ENCODE measurements around the gene AAGAB.
"Not testable (repeated sequence)": the region's sequence is repeated elsewhere in the genome, so short reads cannot be mapped to it uniquely, and the experiment has no call there.

The AAGAB gene

GRCh38 chr15:67254238-67255175, at the start of gene AAGAB, which contains the start of gene IQCH:
Gene AAGAB, minus strand, starts transcription at chr15:67254661. Its CDS starts 30 bp downstream, at chr15:67254631.
Gene IQCH, plus strand, starts transcription at chr15:67254786. Its CDS starts 111 bp downstream, at chr15:67254897.
- DNase-seq (ENCODE audit: low spot score): peak; percentile 91

- no peak for DNase-seq (ENCODE audit: low spot score)
Measured at GRCh38 chr15:67303490-67304363, 49.3 kb upstream of the AAGAB start.

- DNase-seq (ENCODE audit: low spot score): no peak
Measured at GRCh38 chr15:67300266-67301025, 46.0 kb upstream of the AAGAB start.

- no peak for DNase-seq (ENCODE audit: low spot score)
Measured at GRCh38 chr15:67296684-67297083, 42.2 kb upstream of the AAGAB start.

- no peak for DNase-seq (ENCODE audit: low spot score)
Measured at GRCh38 chr15:67296188-67296587, 41.7 kb upstream of the AAGAB start.

GRCh38 chr15:67290319-67290718, 35.9 kb upstream of the AAGAB start:
- DNase-seq (ENCODE audit: low spot score): no peak

- DNase-seq (ENCODE audit: low spot score): not testable (repeated sequence)
Measured at GRCh38 chr15:67286400-67286799, 31.9 kb upstream of the AAGAB start.

GRCh38 chr15:67285625-67286024, 31.2 kb upstream of the AAGAB start:
- not testable (repeated sequence) for DNase-seq (ENCODE audit: low spot score)

- DNase-seq (ENCODE audit: low spot score): no peak
Measured at GRCh38 chr15:67281714-67282113, 27.3 kb upstream of the AAGAB start.

- no peak for DNase-seq (ENCODE audit: low spot score)
Measured at GRCh38 chr15:67280217-67280616, 25.8 kb upstream of the AAGAB start.

GRCh38 chr15:67276666-67277065, 22.2 kb upstream of the AAGAB start:
- no peak for DNase-seq (ENCODE audit: low spot score)

- DNase-seq (ENCODE audit: low spot score): no peak
Measured at GRCh38 chr15:67274236-67274635, 19.8 kb upstream of the AAGAB start.

- no peak for DNase-seq (ENCODE audit: low spot score)
Measured at GRCh38 chr15:67267951-67268941, 13.8 kb upstream of the AAGAB start.

GRCh38 chr15:67267440-67267839, 13.0 kb upstream of the AAGAB start:
- DNase-seq (ENCODE audit: low spot score): no peak

GRCh38 chr15:67266870-67267269, 12.4 kb upstream of the AAGAB start:
- DNase-seq (ENCODE audit: low spot score): no peak

GRCh38 chr15:67259806-67260205, 5.3 kb upstream of the AAGAB start:
- DNase-seq (ENCODE audit: low spot score): no peak

GRCh38 chr15:67259379-67259778, 4.9 kb upstream of the AAGAB start:
- no peak for DNase-seq (ENCODE audit: low spot score)

- DNase-seq (ENCODE audit: low spot score): not testable (repeated sequence)
Measured at GRCh38 chr15:67258412-67258811, 4.0 kb upstream of the AAGAB start.

GRCh38 chr15:67256051-67256450, 1.6 kb upstream of the AAGAB start:
- no peak for DNase-seq (ENCODE audit: low spot score)

GRCh38 chr15:67253549-67254237, 768 bp downstream of the AAGAB start:
- no peak for DNase-seq (ENCODE audit: low spot score)

Measured in globus pallidus (tissue), 1 donor.